GM12891 (cell line): Measurements from ENCODE around the gene OR2T2.
"Not testable (repeated sequence)": the region's sequence is repeated elsewhere in the genome, so short reads cannot be mapped to it uniquely, and the experiment has no call there.

Source experiments
- POLR2A ChIP-seq: IDR thresholded peaks from 2 replicates; pipeline ENCODE4 v1.6.1; 2011; ENCODE audit warnings: low read depth, low read length, control low read depth
- POLR2AphosphoS5 ChIP-seq: IDR thresholded peaks from 2 replicates; pipeline ENCODE4 v1.6.1; 2011; ENCODE audit warnings: low read depth, low read length, control low read depth
- TAF1 ChIP-seq: IDR thresholded peaks from 2 replicates; pipeline ENCODE4 v1.6.1; 2011; ENCODE audit warnings: low read depth, low read length, control low read depth

DNA sequence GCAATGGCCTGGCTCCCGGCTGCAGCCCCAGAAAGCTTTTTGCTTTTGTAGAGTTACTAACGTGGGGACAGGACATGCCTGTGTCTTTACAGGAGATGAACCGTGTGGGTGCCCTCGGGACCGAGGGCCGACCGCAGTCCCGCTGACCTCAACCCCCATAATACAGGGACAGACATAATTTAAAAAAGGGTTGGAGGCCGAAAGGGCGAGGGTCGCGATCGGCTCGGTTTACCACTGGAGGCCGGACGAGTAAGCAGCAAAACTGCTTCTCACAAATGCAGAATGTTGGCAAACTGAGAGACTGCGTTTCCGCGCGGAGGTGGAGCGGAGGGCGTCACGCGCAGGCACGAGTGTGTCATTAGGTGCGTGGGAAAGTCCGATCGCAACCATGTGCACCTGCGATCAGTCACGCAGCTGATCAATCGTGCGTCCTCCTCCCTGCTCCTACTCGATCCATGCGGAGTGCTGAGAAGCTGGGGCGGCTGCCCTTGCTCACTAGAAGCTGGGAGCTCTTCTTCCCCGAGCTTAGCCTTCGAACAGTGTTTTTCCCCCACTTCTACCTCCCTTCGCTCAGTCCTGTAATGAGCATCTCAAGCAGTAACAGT is 11.5 kb upstream of the OR2T2 start:
- not testable (repeated sequence) for TF ChIP-seq POLR2A, POLR2AphosphoS5, TAF1
